NCI-H82 treated with DMSO at 0.1 percent for 48 hours (cell line): ENCODE data around the gene PWWP2A.
A peak's percentile ranks its signal among the peaks of the same experiment; 100 is the strongest.
"Not testable (repeated sequence)": the region's sequence is repeated elsewhere in the genome, so short reads cannot be mapped to it uniquely, and the experiment has no call there.

Experiments used
- DNase-seq: peaks from one replicate; lab custom pipeline; 2025; ENCODE audit not compliant: unreplicated experiment; lab: John Stamatoyannopoulos, UW

The PWWP2A gene, protein sequence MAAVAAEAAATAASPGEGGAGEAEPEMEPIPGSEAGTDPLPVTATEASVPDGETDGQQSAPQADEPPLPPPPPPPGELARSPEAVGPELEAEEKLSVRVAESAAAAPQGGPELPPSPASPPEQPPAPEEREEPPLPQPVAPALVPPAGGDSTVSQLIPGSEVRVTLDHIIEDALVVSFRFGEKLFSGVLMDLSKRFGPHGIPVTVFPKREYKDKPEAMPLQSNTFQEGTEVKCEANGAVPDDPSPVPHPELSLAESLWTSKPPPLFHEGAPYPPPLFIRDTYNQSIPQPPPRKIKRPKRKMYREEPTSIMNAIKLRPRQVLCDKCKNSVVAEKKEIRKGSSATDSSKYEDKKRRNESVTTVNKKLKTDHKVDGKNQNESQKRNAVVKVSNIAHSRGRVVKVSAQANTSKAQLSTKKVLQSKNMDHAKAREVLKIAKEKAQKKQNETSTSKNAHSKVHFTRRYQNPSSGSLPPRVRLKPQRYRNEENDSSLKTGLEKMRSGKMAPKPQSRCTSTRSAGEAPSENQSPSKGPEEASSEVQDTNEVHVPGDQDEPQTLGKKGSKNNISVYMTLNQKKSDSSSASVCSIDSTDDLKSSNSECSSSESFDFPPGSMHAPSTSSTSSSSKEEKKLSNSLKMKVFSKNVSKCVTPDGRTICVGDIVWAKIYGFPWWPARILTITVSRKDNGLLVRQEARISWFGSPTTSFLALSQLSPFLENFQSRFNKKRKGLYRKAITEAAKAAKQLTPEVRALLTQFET

DNA sequence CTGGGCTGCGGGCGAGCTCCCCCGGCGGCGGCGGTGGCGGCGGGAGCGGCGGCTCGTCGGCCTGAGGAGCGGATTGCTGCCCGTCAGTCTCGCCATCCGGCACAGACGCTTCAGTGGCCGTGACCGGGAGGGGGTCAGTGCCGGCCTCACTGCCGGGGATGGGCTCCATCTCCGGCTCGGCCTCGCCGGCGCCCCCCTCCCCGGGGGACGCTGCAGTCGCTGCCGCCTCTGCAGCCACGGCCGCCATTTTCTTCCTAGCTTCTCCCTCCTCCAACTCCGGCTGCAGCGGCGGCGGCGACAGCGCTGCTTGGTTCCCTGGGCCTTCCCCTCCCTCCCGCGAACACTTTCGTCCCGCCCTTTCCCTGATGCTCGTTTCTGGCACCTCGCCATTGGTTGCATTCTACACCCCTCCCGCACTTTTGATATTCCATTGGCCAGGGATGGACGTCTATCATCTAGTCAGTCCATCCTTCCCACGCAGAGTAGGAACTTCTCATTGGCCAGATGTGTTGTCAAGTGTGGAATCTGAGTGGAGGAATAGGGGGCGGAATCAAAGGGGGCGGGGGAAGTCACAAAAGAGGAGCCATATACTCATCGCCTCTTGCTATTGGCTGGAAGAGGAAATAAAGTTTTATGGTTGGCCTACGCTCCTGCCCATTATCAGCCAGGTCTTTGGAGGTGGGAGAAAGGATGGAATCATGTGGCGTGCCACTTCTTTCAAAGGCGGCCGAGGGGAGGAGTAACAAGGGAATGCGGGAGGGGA, at the start of gene PWWP2A:
TSS of gene PWWP2A (minus strand) at position 309 of the 763 bp plus-strand sequence. CDS start at position 247, 62 bp downstream.
- DNase-seq, result peak; percentile 97

DNA sequence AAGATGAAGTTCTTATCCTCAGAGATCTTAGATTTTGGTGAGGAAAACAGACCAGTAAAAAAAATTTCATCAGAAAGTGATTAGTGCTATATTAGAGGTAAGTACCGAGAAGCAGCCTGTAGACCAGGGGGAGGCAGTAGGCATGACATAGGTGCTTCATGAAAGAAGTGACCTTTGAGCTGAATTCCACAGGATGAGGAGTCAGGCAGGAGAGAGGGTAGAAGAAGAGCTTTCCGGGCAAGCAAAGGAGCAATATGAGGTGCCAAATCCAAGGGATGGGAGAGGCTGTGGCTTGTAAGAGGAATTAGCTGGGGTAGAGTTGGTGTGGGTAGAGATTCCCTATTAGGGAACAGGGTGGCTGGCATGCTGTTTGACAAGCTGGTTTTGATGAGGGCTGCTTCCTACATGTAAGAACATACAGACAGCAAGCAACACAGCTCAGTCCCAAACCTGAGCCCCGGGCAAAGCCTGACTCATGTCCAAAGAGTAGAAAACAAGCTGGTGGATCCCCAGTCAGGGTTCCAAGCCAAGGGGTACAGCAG, 48.4 kb upstream of the PWWP2A start:
- DNase-seq, result no peak

DNA sequence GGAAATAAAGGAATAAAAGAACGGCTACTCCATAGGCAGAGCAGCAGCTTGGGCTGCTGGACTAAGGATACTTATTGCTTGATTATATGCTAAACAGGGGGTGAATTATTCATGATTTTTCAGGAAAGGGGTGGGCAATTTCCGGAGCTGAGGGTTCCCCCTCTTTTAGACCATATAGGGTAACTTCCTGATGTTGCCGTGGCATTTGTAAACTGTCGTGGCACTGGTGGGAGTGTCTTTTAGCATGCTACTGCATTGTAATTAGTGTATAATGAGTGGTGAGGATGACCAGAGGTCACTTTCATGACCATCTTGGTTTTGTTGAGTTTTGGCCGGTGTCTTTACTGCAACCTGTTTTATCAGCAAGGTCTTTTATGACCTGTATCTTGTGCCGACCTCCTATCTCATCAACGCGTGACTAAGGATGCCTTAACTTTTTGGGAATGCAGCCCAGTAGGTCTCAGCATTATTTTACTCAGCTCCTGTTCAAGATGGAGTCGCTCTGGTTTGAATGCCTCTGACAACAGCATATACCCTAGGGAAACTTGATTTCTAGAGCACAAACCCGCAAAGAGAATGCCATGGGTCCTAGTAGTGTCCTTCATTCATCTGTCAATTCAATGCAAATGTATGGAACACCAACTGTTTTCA, 47.8 kb upstream of the PWWP2A start:
- no peak for DNase-seq

DNA sequence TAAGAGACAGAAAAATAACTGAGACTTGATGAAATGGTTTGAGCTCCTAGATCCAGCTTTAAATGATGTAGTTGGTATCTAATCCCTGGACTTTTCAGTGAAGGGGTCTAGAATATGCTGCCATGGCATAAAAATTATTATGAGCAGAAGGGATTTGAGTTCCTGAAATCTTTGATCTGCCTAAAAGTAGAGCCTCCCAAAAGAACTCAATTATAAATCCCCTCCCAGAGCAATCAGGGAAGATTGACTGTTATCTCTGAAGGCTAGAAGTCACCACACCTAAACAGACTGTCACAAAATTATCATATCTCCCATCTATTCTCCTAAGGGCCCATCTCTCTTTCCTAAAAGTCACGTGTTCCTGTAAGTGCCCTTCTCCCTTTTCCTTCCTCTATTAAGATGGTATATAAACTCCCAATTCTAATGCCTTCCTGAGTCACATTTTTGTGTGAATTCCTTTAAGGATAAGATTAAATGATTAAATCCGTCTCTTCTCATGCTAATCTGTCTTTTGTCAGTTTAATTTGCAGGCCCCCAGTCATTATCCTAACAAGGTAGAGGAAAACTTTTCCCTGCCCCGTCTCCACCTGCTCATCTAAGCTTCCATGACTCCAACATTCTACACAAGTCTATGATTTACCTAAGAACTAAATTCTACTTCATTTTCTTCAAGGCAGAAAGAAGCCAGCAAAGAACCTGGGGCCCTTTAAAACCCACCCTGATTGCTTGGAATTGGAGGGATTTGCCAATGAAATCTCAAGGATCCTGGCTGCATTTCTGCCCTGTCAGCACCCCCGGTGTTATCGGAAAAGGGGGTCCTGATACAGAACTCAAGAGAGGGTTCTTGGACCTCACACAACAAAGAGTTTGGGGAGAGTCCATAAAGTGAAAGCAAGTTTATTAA, 47.1 kb upstream of the PWWP2A start:
- DNase-seq, result peak; percentile 16

DNA sequence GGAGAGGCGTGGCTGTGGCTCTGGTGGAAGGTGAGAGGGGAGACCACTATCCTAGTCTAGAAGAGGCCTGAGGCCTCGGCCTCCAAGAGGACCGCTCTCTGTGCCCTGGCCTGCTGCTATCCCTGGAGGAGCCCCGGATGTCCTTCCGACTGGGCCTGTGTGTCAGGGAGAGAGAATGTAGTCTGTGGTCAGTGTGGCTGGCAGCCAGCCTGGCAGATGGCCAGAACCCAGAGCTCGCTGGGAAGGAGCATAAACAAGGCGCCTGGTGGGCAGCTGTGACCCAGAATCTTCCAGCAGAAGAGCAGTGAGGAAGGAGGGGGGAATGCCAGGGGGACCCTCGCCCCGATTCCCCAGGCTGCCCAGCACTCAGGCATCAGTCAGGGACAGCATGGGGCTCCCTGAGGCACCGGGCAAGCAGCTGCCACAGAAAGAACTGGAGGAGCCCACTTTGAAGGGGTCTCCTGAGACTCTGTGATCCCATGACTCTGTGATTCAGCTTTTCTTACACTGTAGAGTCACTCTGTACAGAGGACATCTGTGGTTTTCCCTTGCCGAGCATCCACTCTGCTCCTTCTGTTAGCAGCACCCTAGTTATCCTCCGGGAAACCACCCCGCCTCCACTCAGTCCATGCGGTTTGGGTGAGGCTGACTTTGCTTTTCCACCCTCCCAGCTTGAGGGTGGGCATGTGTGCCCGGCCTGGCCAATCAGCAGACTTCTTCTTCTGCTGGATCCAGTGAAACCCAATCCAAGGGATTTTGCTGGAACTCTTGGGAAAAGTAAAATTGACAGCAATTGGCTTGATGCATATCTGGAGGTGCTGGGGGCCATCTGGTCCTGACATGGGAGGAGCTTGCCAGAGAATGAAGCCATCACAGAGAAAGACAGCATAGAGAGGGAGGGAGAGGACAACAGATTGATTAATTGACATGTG, 46.2 kb upstream of the PWWP2A start:
- peak; percentile 93 for DNase-seq

DNA sequence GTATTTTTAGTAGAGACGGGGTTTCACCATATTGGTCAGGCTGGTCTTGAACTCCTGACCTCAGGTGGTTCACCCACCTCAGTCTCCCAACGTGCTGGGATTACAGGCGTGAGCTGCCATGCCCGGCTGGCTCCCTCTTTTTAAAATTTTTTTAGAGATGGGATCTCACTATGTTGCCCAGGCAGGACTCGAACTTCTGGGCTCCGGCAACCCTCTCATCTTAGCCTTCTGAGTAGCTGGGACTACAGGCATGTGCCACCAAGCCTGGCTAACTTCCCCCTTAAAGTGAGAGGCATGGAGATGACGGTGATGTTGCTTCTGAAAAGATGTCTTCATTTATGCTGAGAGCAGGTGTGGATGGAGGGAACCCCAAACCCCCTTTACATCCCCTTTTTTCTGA, 43.7 kb upstream of the PWWP2A start:
- no peak for DNase-seq

DNA sequence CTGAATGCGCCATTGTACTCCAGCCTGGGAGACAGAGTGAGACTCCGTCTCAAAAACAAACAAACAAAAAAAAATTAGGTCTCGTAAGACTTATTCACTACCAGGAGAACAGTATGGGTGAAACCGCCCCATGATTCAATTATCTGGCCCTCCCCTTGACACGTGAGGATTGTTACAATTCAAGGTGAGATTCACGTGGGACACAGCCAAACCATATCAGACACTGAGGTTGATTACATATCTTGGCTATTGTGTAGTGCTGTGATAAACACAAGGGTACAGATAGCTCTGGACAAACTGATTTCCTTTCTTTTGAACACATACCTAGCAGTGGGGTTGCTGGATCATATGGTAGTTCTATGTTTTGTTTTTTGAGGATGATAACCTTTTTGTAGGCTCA, 42.4 kb upstream of the PWWP2A start:
- DNase-seq, result no peak

DNA sequence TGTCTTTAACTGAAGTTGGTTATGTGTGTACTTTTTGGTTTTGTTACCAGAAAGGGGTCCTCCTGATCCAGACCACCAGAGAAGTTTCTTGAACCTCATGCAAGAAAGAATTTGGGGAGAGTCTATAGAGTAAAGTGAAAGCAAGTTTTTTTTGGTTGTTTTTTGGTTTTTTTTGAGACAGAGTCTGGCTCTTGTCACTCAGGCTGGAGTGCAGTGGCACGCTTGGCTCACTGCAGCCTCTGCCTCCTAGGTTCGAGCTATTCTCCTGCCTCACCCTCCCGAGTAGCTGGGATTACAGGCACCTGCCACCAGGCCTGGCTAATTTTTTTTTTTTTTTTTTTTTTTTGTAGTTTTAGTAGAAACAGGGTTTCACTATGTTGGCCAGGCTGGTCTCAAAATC, 41.6 kb upstream of the PWWP2A start:
- not testable (repeated sequence) for DNase-seq

DNA sequence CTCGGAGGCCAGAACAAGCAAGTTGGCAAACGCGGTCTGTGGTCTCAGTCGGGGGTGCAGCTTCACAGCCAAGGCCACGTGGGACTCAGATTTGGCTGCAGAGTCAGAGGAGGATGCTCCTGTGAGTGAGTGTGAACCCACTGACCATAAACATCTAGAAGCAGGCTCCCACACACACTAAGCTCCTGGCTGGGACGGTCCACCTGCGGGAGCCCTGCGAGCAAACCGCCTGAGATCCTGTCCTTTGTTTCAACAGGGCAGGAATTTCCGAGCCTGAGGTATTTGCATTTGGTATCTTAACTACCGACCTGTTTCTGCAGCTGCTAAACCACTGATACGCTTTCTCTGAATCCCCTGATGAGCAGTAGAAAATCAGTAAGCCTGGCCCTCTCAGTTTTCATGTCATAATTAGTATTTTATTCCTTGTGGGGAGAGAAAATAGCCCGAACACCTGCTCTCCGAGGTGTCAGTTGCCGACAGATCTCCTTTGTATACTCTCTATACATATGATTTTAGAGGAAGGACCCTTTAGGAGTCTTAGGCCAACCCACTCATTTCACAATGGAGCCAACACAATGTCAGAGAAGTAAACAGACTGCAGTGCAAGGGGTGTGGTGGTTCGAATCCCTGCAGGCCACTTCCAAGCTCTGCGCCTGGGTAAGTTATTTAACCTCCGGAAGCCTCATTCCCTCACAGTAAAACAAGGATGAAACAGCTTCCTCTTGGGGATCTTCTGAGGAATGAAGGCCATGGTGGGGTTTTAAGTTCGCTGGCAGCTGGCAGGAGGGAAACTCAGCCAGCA, 40.9 kb upstream of the PWWP2A start:
- no peak for DNase-seq

DNA sequence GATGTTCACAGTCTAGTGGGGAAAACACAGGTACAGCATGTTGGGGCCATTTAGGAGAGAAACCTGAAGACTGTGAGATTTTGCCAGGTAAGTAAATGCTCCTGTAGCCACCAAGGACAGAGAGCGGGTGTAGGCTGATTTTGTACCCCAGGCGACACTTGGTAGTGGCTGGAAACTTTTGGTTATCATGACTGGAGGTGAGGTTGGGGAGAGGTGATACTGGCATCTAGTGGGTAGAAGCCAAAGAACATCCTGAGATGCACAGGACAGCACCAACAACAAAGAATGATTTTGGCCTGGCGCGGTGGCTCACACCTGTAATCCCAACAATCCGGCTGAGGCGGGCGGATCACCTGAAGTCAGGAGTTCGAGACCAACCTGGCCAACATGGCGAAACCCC, 38.8 kb upstream of the PWWP2A start:
- DNase-seq, result no peak

DNA sequence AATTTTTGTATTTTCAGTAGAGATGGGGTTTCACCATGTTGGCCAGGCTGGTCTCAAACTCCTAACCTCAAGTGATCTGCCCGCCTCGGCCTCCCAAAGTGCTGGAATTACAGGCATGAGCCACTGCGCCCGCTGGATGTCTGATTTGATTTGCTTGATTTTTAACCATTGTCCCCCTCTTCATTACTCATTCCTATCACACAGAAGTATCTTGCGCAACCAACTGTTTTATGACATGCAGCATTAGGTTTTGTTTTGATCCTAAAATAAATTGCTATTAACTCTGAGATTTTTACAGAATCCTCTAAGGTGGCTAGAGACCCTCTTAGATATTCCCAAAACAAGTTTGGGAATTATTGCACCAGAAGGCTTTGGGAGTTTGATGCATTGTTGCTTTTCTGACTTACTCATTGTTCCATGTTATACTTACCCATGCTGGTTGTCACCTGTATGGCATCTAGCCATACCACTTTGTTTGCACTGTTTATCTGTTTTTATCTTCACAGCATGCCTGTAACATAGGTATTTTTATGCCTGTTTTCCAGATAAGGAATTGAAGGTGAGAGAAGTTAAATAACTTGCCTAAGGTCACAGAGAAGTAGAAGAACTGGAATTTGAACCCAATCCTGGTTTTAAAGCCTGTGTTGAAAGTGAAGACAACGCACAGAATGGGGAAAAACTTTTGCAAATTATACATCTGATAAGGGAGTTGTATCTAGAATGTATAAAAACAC, 35.9 kb upstream of the PWWP2A start:
- DNase-seq, result no peak

DNA sequence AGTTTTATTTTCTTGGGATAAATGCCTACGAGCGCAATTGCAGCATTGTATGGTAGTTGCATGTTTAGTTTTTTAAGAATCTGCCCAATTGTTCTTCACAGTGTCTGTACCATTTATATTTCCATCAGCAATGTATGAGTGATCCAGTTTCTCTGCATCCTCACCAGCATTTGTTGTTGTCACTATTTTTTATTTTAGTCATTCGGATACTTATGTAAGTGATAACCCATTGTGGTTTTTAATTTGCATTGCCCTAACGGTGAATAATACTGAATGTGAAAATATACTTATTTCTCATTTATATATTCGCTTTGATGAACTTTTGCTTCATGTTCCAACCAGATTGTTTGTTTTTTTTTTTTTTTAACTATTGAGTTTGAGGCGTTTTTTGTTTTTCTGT, 33.7 kb upstream of the PWWP2A start:
- no peak for DNase-seq

DNA sequence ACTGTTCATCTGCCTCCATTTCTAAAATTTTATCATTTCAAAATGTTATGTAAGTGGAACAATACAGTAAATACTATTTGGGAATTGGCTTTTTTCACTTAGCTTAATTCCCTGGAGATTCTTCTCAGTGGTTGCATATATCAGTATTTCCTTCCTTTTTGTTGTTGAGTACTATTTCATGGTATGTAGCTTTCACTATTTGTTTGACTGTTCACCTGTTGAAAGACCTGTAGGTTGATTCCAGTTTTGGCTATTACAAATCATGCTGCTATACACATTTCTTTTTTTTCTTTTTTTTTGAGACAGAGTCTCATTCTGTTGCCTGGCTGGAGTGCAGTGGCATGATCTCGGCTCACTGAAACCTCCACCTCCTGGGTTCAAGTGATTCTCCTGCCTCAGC, 33.0 kb upstream of the PWWP2A start:
- DNase-seq, result no peak

DNA sequence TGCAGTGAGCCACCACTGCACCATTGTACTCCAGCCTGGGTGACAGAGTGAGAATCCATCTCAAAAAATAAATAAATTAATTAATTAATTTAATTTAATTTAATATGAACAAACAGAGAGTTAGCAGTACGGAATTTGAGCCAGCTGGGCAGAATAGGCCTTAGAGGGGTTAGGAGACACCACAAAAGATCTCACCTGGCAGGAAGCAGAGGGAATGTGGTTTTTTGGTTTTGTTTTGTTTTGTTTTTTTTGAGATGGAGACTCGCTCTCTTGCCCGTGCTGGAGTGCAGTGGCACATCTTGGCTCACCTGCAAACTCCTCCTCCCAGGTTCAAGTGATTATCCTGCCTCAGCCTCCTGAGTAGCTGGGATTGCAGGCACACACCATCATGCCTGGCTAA, 31.8 kb upstream of the PWWP2A start:
- DNase-seq, result no peak

DNA sequence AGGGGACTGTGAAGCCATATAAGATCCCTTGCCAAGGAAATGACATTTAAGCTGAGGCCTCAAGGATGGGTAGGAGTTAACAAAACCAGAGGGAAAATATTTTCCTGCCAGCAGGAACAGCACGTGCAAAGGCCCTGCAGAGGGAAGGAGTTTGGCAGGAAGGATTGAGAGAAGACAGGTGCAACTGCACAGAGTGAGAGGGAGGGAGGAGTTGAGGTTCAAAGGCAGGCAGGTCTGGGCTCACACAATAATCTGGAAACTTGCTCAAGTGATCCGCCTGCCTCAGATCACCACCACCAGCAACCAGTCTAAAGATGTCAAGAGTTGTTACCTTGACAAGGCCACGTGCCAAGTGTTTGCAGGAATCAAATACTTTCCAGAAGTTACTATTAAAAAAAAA, 31.1 kb upstream of the PWWP2A start:
- no peak for DNase-seq

DNA sequence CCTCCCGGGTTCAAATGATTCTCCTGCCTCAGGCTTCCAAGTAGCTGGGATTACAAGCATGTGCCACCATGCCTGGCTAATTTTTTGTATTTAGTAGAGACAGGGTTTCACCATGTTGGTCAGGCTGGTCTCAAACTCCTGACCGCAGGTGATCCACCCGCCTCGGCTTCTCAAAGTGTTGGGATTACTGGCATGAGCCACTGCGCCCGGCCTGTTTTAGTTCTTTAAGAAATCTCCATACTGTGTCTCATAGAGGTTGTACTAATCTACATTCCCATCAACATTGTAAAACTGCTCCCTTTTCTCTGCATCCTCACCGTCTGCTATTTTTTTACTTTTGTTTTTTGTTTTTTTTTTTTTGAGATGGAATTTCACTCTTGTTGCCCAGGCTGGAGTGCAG, 25.2 kb upstream of the PWWP2A start:
- DNase-seq, result not testable (repeated sequence)

DNA sequence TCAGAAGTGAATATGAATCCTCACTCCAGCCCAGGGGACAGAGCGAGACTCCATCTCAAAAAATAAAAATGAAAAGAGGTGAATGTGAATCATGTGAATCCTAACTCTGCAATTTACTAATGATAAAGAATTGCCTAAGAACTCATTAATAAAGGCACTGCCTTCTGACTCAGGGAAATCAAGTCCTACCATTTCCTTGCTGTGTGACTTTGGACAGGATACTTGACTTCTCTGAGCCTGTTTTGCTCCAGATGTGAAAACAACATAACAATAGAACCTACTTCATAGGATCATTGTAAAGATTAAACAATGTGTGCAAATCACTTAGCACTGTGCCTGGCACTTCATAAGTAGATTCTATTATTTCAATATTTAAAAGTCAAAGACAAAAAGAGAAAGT, 15.1 kb upstream of the PWWP2A start:
- DNase-seq, result no peak
